ENCODE results near the gene SRSF1. TPM values are rescaled to one million over a fixed set of nuclear protein-coding genes. Genes with fewer than 3 reads are reported as not detected.
"Not testable (repeated sequence)": the region's sequence is repeated elsewhere in the genome, so short reads cannot be mapped to it uniquely, and the experiment has no call there.

SRSF1 gene
- total RNA-seq, 1 experiment from 2014 or later, result 512 TPM

GRCh38 chr17:58046239-58047094 lies 39.4 kb upstream of the SRSF1 start:
- Histone ChIP-seq H3K27ac (ENCODE audit: low read depth, low read length, poor library complexity, severe bottlenecking) (no peak overlapping the region), H3K9me3 (ENCODE audit: low read depth, low read length, poor library complexity, severe bottlenecking) (no peaks in the 10 kb centered on the region), H3K27me3 (replicated peaks; ENCODE audit: insufficient read depth, low read depth, low read length, poor library complexity) (no peaks in the 10 kb centered on the region), H3K4me1 (ENCODE audit: insufficient read depth, low read length, poor library complexity, severe bottlenecking) (peaks cover 8% of the 10 kb centered on the region), H3K36me3 (ENCODE audit: insufficient read depth, low read length, poor library complexity, severe bottlenecking) (no peaks in the 10 kb centered on the region), H3K4me3 (ENCODE audit: low read depth, low read length, poor library complexity, severe bottlenecking) (no peak overlapping the region)
- DNase-seq (ENCODE audit: low spot score), result no peak
- ChIA-PET CTCF (no interaction called here), POLR2A (ENCODE audit: low non-redundant PET) (interaction anchor here (0.6 kb wide), 1 partner anchor 63 kb away, joined by 3 read pairs; no protein-coding TSS in a partner anchor)
- intact Hi-C loops (cut with micrococcal nuclease; ENCODE audit: unreplicated experiment), result no loop called here
- TF ChIP-seq CTCF (conservative IDR thresholded peaks at IDR 0.05; ENCODE audit: low read depth, low read length), result no peak
- TF ChIP-seq EZH2 (IDR thresholded peaks at IDR 0.05; ENCODE audit: borderline replicate concordance, low read depth, low read length, poor library complexity, severe bottlenecking), result no peak
- BruUV-seq (replicated peaks), result no TSS peak

GRCh38 chr17:58044256-58044655 lies 37.2 kb upstream of the SRSF1 start:
- H3K27me3 ChIP-seq (replicated peaks; ENCODE audit: insufficient read depth, low read depth, low read length, poor library complexity); intact Hi-C loops (cut with micrococcal nuclease; ENCODE audit: unreplicated experiment); CTCF ChIA-PET; H3K9me3 ChIP-seq (ENCODE audit: low read depth, low read length, poor library complexity, severe bottlenecking); H3K27ac ChIP-seq (ENCODE audit: low read depth, low read length, poor library complexity, severe bottlenecking); H3K4me1 ChIP-seq (ENCODE audit: insufficient read depth, low read length, poor library complexity, severe bottlenecking); H3K4me3 ChIP-seq (ENCODE audit: low read depth, low read length, poor library complexity, severe bottlenecking); DNase-seq (ENCODE audit: low spot score); BruUV-seq (replicated peaks); H3K36me3 ChIP-seq (ENCODE audit: insufficient read depth, low read length, poor library complexity, severe bottlenecking): not testable (repeated sequence)
- POLR2A ChIA-PET (ENCODE audit: low non-redundant PET), result interaction anchor here (0.5 kb wide), 1 partner anchor 32 kb away, joined by 3 read pairs; no protein-coding TSS in a partner anchor

GRCh38 chr17:58043221-58044181 lies 36.5 kb upstream of the SRSF1 start:
- Histone ChIP-seq H3K4me3 (ENCODE audit: low read depth, low read length, poor library complexity, severe bottlenecking) (no peak overlapping the region), H3K36me3 (ENCODE audit: insufficient read depth, low read length, poor library complexity, severe bottlenecking) (no peaks in the 10 kb centered on the region), H3K4me1 (ENCODE audit: insufficient read depth, low read length, poor library complexity, severe bottlenecking) (peaks cover 8% of the 10 kb centered on the region), H3K9me3 (ENCODE audit: low read depth, low read length, poor library complexity, severe bottlenecking) (no peaks in the 10 kb centered on the region), H3K27me3 (replicated peaks; ENCODE audit: insufficient read depth, low read depth, low read length, poor library complexity) (peaks cover 9% of the 10 kb centered on the region), H3K27ac (ENCODE audit: low read depth, low read length, poor library complexity, severe bottlenecking) (no peak overlapping the region)
- TF ChIP-seq EZH2 (IDR thresholded peaks at IDR 0.05; ENCODE audit: borderline replicate concordance, low read depth, low read length, poor library complexity, severe bottlenecking) (no peak), CTCF (conservative IDR thresholded peaks at IDR 0.05; ENCODE audit: low read depth, low read length) (no peak)
- DNase-seq (ENCODE audit: low spot score), result no peak
- no TSS peak for BruUV-seq (replicated peaks)
- CTCF ChIA-PET, result no interaction called here
- POLR2A ChIA-PET (ENCODE audit: low non-redundant PET), result interaction anchor here (0.6 kb wide), 1 partner anchor 36 kb away, joined by 3 read pairs; no protein-coding TSS in a partner anchor
- intact Hi-C loops (cut with micrococcal nuclease; ENCODE audit: unreplicated experiment), result no loop called here
